Esophagus (tissue), 2 donors: ENCODE data around the gene IGFL1. TPM values are rescaled to one million over a fixed set of nuclear protein-coding genes. Genes with fewer than 3 reads are reported as not detected.
"Not testable (repeated sequence)": the region's sequence is repeated elsewhere in the genome, so short reads cannot be mapped to it uniquely, and the experiment has no call there.

ENCODE experiments used
- H3K27ac ChIP-seq, 2 donors: one replicate each; pipeline ENCODE4 v1.5.1; 2013; ENCODE audit warnings: low read depth in 2 of 2, mild to moderate bottlenecking in 2 of 2, inconsistent platforms in 1 of 2, low read length in 1 of 2, moderate library complexity in 1 of 2
- H3K27me3 ChIP-seq, 2 donors: one replicate each; pipeline ENCODE4 v1.6.1; 2013; ENCODE audit warnings: low read length in 2 of 2, control low read depth in 1 of 2, mild to moderate bottlenecking in 1 of 2; ENCODE audit not compliant: insufficient read depth in 2 of 2, control insufficient read depth in 1 of 2
- H3K36me3 ChIP-seq, 2 donors: one replicate each; pipeline ENCODE4 v1.6.1; 2013; ENCODE audit warnings: low read length in 1 of 2; ENCODE audit not compliant: control insufficient read depth in 2 of 2, insufficient read depth in 2 of 2
- H3K4me1 ChIP-seq, 2 donors: one replicate each; pipeline ENCODE4 v1.6.1; 2013; ENCODE audit warnings: low read length in 1 of 2; ENCODE audit not compliant: control insufficient read depth in 2 of 2, insufficient read depth in 2 of 2
- H3K4me3 ChIP-seq, 2 donors: one replicate each; pipeline ENCODE4 v1.5.1; 2013; ENCODE audit warnings: low read length in 2 of 2, mild to moderate bottlenecking in 2 of 2, low read depth in 1 of 2, moderate library complexity in 1 of 2
- H3K9me3 ChIP-seq, 2 donors: one replicate each; pipeline ENCODE4 v1.6.1; 2013; ENCODE audit warnings: mild to moderate bottlenecking in 2 of 2, low read depth in 1 of 2, low read length in 1 of 2, moderate library complexity in 1 of 2; ENCODE audit not compliant: control insufficient read depth in 2 of 2, insufficient read depth in 1 of 2
- WGBS, 2 donors: extraction: QIAGEN DNeasy Blood & Tissue Kit; methylation state at CpG; one replicate each; pipeline ENCODE4 v1.1.7; 2013; 5-methylcytosine and 5-hydroxymethylcytosine counted together
- polyA plus RNA-seq, 2 donors: library from polyadenylated mRNA; stranded (reverse); fragments of 200-250 nt; gene quantifications; one replicate each; pipeline ENCODE4 v1.2.3, GENCODE V29; 2013
- donor health status: healthy with polysubstance abuse.
- donor health status: Bipolar disorder and iron deficiency.

The IGFL1 gene
- polyA plus RNA-seq, 2 donors: 58.7 to 66.5 TPM

DNA sequence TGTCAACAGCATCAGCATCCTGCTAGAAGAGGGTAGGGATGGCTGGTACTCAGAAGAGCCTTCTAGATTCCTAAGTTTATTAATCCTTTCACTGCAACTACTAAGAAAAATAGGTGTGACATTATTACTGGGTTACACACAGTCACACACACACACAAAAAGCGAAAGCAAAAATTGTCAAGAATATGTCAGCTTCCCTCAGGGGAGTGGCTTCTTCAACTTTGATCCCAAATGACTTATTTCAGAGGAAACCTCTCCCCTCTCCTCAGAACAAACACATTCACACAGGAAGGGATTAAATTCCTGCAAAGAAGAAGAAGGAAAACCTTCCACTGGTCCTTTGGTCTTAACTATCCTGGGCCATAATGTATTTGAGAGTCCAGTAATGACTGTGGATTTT is 20.1 kb upstream of the IGFL1 start:
- no peaks in the 10 kb centered on the region for H3K27me3 ChIP-seq
- 56 to 77% methylated on average over 1 of the region's 1 CpG for WGBS, 2 donors
- H3K4me1 ChIP-seq: peaks cover 4 to 25% of the 10 kb centered on the region in 2 donors
- peaks cover 0 to 3% of the 10 kb centered on the region in 2 donors for H3K36me3 ChIP-seq
- H3K27ac ChIP-seq: peak overlapping the region; percentile 71 to 94
- no peak overlapping the region for H3K4me3 ChIP-seq
- no peaks in the 10 kb centered on the region for H3K9me3 ChIP-seq

DNA sequence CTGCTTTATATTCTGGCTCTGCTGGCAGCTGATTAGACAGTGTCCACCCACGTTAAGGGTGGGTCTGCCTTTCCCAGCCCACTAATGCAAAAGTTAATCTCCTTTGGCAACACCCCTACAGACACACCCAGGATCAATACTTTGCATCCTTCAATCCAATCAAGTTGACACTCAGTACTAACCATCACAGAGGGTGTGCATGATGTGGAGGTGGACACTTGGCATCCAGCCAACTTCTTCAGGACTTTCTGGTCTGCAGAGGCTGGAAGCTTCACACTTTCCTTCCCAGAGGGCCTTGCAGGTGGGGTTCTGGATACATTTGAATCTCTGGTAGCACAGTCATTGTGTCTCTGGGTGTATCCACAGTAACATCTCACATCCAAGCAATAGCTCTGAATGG is 18.9 kb upstream of the IGFL1 start:
- no peak overlapping the region for H3K4me3 ChIP-seq
- H3K4me1 ChIP-seq: peaks cover 4 to 23% of the 10 kb centered on the region in 2 donors
- 30 to 37% methylated on average over 1 of the region's 1 CpG for WGBS, 2 donors
- no peaks in the 10 kb centered on the region for H3K27me3 ChIP-seq
- no peaks in the 10 kb centered on the region for H3K9me3 ChIP-seq
- no peaks in the 10 kb centered on the region for H3K36me3 ChIP-seq
- H3K27ac ChIP-seq: peak overlapping the region; percentile 5 to 76

DNA sequence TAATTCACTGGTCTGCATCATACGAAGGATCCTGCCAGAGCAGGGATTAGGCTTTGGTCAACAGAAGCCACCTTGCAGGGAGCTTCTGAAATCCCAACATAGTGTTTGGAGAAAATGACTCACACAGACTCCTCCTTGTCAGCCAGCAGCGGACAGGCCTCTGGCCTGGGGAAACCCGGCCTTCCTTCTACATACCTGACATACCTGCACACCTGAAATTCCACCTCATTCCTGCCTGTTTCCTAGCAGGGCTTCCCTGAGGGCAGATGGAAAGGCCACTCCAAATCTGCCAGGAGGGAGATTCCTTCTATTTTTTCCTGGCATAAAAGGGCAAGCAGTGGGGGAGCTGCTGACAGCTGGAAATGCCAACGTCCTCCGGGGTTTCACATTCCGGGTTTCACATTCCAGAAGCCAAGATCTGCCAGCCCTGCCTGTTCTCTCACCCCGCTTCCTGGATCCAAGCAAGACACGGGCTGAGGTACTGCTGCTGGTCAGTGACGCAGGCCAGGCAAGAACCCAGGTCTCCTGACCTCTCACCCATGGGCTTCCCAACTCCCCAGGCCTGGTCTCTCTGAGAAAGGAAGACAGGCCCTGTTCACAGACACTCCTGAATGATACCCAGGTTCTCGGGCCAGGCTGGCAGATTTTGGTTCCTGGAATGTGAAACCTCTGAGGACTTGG is 18.2 kb upstream of the IGFL1 start:
- peaks cover 0 to 22% of the 10 kb centered on the region in 2 donors for H3K4me1 ChIP-seq
- WGBS, 2 donors: 27% methylated on average over 10 of the region's 10 CpGs
- H3K36me3 ChIP-seq: no peaks in the 10 kb centered on the region
- no peak overlapping the region for H3K4me3 ChIP-seq
- H3K9me3 ChIP-seq: no peaks in the 10 kb centered on the region
- H3K27ac ChIP-seq: peak overlapping the region; percentile 59 to 76
- no peaks in the 10 kb centered on the region for H3K27me3 ChIP-seq

DNA sequence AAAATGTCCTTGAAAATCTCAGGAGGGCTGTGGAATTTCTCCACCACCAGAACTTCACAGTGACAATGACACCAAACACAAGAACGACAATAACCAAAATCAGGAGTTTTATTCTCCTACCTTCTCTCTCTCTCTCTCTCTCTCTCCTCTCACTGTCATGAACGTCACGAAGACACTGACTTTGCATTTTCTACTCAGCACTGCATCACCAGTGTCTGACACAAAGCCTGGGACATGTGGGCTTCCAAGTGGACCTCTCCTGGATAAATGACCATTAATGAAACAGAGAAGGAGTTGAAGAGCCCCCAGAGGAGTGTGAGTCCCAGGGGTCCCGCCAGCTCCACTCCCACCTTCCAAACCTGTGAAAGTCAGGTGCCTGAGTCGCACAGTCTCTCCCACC is 16.9 kb upstream of the IGFL1 start:
- not testable (repeated sequence) for H3K27me3 ChIP-seq, H3K36me3 ChIP-seq, H3K9me3 ChIP-seq, H3K4me3 ChIP-seq, H3K27ac ChIP-seq
- peaks cover 0 to 19% of the 10 kb centered on the region in 2 donors for H3K4me1 ChIP-seq
- WGBS, 2 donors: 79 to 83% methylated on average over 5 of the region's 5 CpGs

DNA sequence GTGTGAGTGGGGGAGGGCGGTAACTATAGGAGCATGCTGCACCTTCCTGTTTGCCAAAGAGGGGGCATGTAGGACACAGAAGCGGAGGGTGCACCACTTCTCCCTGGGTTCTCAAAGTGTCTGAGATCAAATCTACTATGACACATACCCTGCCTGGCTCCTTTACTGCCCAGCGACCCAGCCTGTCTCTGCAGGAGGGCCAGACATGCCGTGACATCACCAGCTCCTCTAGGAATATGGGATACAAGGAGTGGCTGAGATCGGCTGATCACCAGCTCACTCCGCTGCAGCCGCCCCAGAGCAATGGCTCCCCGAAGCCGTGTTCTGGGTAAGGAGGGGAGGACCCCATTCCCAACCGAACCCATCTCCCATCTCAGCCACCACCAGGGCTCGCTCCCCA is 16.4 kb upstream of the IGFL1 start:
- Histone ChIP-seq H3K27ac (peak overlapping the region in 1 of 2 donors; percentile 10), H3K27me3 (peaks cover 0 to 2% of the 10 kb centered on the region in 2 donors), H3K4me1 (peaks cover 0 to 17% of the 10 kb centered on the region in 2 donors), H3K4me3 (no peak overlapping the region), H3K9me3 (no peaks in the 10 kb centered on the region), H3K36me3 (no peaks in the 10 kb centered on the region)
- WGBS, 2 donors: 78 to 79% methylated on average over 10 to 11 of the region's 11 CpGs

DNA sequence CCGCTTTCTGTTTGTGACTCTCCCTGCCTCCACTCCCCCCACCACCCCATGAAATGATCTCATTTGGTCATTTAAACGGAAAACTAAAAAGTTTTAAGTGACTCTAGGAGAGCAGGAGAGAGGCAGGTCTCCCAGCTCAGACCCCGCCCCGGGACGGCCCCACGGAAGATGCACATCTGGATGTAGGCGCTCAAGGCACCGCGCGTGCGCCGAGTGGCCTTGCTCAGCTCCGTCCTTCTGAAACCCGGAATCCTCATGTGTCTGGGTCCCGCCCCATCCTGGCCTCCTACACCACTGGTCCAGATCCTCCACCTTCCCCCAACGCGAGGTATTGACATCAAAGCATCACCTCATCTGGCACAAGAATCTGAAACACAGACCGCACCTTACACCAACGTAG is 15.7 kb upstream of the IGFL1 start:
- Histone ChIP-seq H3K36me3 (no peaks in the 10 kb centered on the region), H3K4me3 (no peak overlapping the region), H3K27me3 (peaks cover 0 to 2% of the 10 kb centered on the region in 2 donors), H3K4me1 (peaks cover 0 to 16% of the 10 kb centered on the region in 2 donors), H3K9me3 (no peaks in the 10 kb centered on the region), H3K27ac (no peak overlapping the region)
- 89 to 90% methylated on average over 19 of the region's 19 CpGs for WGBS, 2 donors

DNA sequence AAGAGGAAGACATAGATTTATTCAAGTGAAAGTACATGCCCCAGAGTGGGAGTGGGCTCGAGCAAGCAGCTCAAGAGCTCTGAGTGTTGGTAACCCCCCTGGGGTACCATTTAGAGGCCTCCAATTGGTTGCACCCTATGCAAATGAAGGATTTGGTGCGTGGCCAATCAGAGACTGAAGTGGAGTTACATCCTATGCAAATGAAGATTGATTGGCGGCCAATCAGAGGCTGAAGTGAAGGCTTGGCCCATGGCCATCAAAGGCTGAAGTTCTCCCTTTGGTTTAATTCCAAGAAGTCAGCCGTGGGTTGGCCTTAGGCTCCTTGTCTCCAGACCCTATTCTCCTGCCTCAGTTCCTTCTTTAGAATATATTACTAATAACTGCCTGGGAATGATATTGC is 12.9 kb upstream of the IGFL1 start:
- 53 to 59% methylated on average over 4 of the region's 4 CpGs for WGBS, 2 donors
- H3K4me1 ChIP-seq: peaks cover 2 to 3% of the 10 kb centered on the region in 2 donors

DNA sequence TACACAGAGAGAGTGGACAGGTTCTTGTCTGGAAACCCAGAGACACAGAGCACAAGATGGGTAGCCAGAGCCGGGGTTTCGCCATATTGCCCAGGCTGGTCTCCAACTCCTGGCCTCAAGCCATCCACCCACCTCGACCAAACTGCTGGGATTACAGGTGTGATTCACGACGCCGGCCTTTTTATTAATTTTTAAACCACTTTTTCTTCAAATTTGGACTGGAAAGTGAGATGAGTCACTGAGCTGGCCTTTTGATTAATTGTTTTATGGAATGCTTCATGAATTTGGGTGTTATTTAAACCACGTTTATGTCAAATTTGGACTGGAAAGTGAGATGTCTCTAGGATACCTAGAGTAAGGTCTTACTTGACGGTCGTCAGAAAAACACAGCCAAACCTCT is 12.1 kb upstream of the IGFL1 start:
- H3K36me3 ChIP-seq: no peaks in the 10 kb centered on the region
- H3K4me3 ChIP-seq: no peak overlapping the region
- H3K4me1 ChIP-seq: peaks cover 1 to 7% of the 10 kb centered on the region in 2 donors
- whole genome bisulfite sequencing, 2 donors: 55 to 59% methylated on average over 9 of the region's 9 CpGs
- no peaks in the 10 kb centered on the region for H3K9me3 ChIP-seq
- no peak overlapping the region for H3K27ac ChIP-seq
- peaks cover 0 to 2% of the 10 kb centered on the region in 2 donors for H3K27me3 ChIP-seq

More for the DNA sequence above, 12.9 kb upstream of the IGFL1 start:
- H3K27ac ChIP-seq: no peak overlapping the region
- no peaks in the 10 kb centered on the region for H3K9me3 ChIP-seq
- peaks cover 0 to 2% of the 10 kb centered on the region in 2 donors for H3K27me3 ChIP-seq
- no peak overlapping the region for H3K4me3 ChIP-seq
- H3K36me3 ChIP-seq: no peaks in the 10 kb centered on the region

DNA sequence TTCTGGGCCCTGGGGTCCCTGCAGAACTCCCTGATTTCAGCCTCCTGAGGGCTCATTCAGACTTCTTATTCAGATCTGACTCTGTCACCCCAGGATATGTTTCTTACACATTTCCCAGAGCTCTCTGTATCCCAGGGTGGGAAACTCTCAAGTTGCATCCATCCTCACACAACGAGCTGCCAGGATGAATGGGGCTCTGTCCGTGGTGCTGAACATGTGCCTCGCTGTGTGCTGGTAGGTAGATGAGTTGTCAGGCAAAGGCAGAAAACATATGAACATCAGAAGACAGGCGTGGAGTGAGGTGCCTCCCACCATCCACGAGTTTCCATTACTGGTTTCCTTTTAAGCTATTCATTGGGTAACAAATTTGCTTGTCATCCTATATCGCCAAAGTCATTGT is 11.4 kb upstream of the IGFL1 start:
- H3K4me3 ChIP-seq: no peak overlapping the region
- H3K9me3 ChIP-seq: no peaks in the 10 kb centered on the region
- 19 to 21% methylated on average over 6 of the region's 6 CpGs for WGBS, 2 donors
- H3K36me3 ChIP-seq: no peaks in the 10 kb centered on the region
- peaks cover 6 to 7% of the 10 kb centered on the region in 2 donors for H3K4me1 ChIP-seq
- H3K27ac ChIP-seq: no peak overlapping the region
- peaks cover 0 to 2% of the 10 kb centered on the region in 2 donors for H3K27me3 ChIP-seq

DNA sequence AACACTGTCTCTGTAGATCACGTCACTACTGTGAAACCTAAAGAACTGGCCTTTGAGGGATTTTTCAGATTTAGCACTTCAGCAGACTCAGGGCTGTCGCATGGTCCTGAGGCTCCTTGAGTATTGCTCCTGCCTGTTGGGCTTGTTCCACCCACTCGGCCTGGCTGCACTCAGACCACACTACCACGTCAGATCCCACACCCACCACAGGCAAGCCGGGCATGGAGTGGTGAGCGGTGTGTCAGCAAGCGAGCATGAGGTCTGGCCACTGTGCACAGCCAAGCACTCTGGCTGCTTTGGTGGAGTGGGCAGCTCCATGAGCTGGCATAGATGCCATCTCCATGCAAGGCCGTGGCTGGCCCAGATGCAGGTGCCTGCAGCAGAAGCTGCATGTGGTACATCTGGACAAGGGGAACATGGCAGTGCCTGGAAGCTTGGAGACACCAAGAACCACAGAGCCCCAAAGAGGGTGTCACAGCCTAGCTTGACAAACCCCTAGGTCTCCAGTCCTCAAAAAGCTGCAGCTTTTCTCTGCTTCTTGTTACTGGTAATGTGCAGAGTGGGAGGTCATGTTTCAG is 9.4 kb upstream of the IGFL1 start:
- Histone ChIP-seq H3K36me3 (no peaks in the 10 kb centered on the region), H3K27me3 (peaks cover 0 to 2% of the 10 kb centered on the region in 2 donors), H3K4me3 (no peak overlapping the region), H3K27ac (no peak overlapping the region), H3K9me3 (no peaks in the 10 kb centered on the region), H3K4me1 (peaks cover 7 to 11% of the 10 kb centered on the region in 2 donors)
- WGBS, 2 donors: 78 to 84% methylated on average over 8 of the region's 8 CpGs
